ENCODE data around the gene KLK12. TPM values are rescaled to one million over a fixed set of nuclear protein-coding genes. Genes with fewer than 3 reads are reported as not detected.

Gene KLK12
- polyA plus RNA-seq, 1 donor (not counting 4 experiments of a cell fraction or from before 2014, with no cell fraction given) = not detected

GRCh38 chr19:51000981-51001380 is 33.8 kb downstream of the KLK12 start:
- H4K20me1 ChIP-seq (ENCODE audit: control insufficient read depth, extremely low read depth, insufficient read depth, low read length) = no peaks in the 10 kb centered on the region
- H3K9me3 ChIP-seq (ENCODE audit: control insufficient read depth, low read depth, low read length) = no peaks in the 10 kb centered on the region
- peaks cover 14% of the 10 kb centered on the region for H3K79me2 ChIP-seq (ENCODE audit: control insufficient read depth, insufficient read depth, low read length)
- H3K36me3 ChIP-seq (ENCODE audit: control insufficient read depth in 2 of 2, extremely low read depth in 1 of 2, insufficient read depth in 2 of 2, low read length in 2 of 2) = peaks cover 2 to 6% of the 10 kb centered on the region in 2 experiments
- peaks cover 35% of the 10 kb centered on the region for H3K4me1 ChIP-seq (ENCODE audit: control insufficient read depth, extremely low read depth, insufficient read depth, low read length)
- peak overlapping the region; percentile 86 for H3K9ac ChIP-seq (ENCODE audit: control insufficient read depth, extremely low read depth, insufficient read depth, low read length)
- H3K27me3 ChIP-seq (ENCODE audit: control insufficient read depth, extremely low read depth, insufficient read depth, low read length) = no peaks in the 10 kb centered on the region
- dilution Hi-C loops (cut with MboI; ENCODE audit: extremely low pct_ligation_motif_present, low sequenced_read_pairs) = no loop called here
- peak overlapping the region; percentile 83 for H3K4me2 ChIP-seq (ENCODE audit: control insufficient read depth, extremely low read depth, insufficient read depth, low read depth, low read length)
- no peaks in the 10 kb centered on the region for H3K9me1 ChIP-seq (ENCODE audit: control insufficient read depth, extremely low read depth, insufficient read depth, low read length)
- H3K4me3 ChIP-seq (ENCODE audit: control insufficient read depth in 2 of 3, extremely low read depth in 1 of 3, insufficient read depth in 2 of 3, low read depth in 1 of 3, low read length in 3 of 3) = peak overlapping the region; percentile 47 to 87 (median 85)
- peak overlapping the region; percentile 80 for H3K27ac ChIP-seq (ENCODE audit: control insufficient read depth, insufficient read depth, low read length)
- no peak for DNase-seq (ENCODE audit: low read depth, low spot score)
- TF ChIP-seq CTCF (optimal IDR thresholded peaks at IDR 0.05 in 1 of 3, IDR thresholded peaks at IDR 0.05 in 1 of 3, conservative IDR thresholded peaks at IDR 0.05 in 1 of 3; ENCODE audit: extremely low read depth in 1 of 3, insufficient read depth in 2 of 3, low read length in 3 of 3) (peak in 2 of 3 experiments; percentile 16 to 61), EZH2 (IDR thresholded peaks at IDR 0.05; ENCODE audit: low read length) (no peak)
- peak overlapping the region; percentile 60 for H2AFZ ChIP-seq (ENCODE audit: control insufficient read depth, low read length)
- peak; percentile 41 for FAIRE-seq

- H3K4me3 ChIP-seq (ENCODE audit: control insufficient read depth in 2 of 3, extremely low read depth in 1 of 3, insufficient read depth in 2 of 3, low read depth in 1 of 3, low read length in 3 of 3) = peak overlapping the region; percentile 47 to 87 (median 85)
- dilution Hi-C loops (cut with MboI; ENCODE audit: extremely low pct_ligation_motif_present, low sequenced_read_pairs) = no loop called here
- H2AFZ ChIP-seq (ENCODE audit: control insufficient read depth, low read length) = peak overlapping the region; percentile 60
- H3K9ac ChIP-seq (ENCODE audit: control insufficient read depth, extremely low read depth, insufficient read depth, low read length) = peak overlapping the region; percentile 86
- FAIRE-seq (peak; percentile 83), DNase-seq (ENCODE audit: low read depth, low spot score) (no peak)
- H3K9me1 ChIP-seq (ENCODE audit: control insufficient read depth, extremely low read depth, insufficient read depth, low read length) = no peaks in the 10 kb centered on the region
- H3K4me1 ChIP-seq (ENCODE audit: control insufficient read depth, extremely low read depth, insufficient read depth, low read length) = peaks cover 35% of the 10 kb centered on the region
- no peaks in the 10 kb centered on the region for H3K27me3 ChIP-seq (ENCODE audit: control insufficient read depth, extremely low read depth, insufficient read depth, low read length)
- no peaks in the 10 kb centered on the region for H3K9me3 ChIP-seq (ENCODE audit: control insufficient read depth, low read depth, low read length)
- H3K4me2 ChIP-seq (ENCODE audit: control insufficient read depth, extremely low read depth, insufficient read depth, low read depth, low read length) = peak overlapping the region; percentile 83
- TF ChIP-seq CTCF (optimal IDR thresholded peaks at IDR 0.05 in 1 of 3, IDR thresholded peaks at IDR 0.05 in 1 of 3, conservative IDR thresholded peaks at IDR 0.05 in 1 of 3; ENCODE audit: extremely low read depth in 1 of 3, insufficient read depth in 2 of 3, low read length in 3 of 3) (no peak), EZH2 (IDR thresholded peaks at IDR 0.05; ENCODE audit: low read length) (no peak)
- H3K27ac ChIP-seq (ENCODE audit: control insufficient read depth, insufficient read depth, low read length) = peak overlapping the region; percentile 80
- H3K36me3 ChIP-seq (ENCODE audit: control insufficient read depth in 2 of 2, extremely low read depth in 1 of 2, insufficient read depth in 2 of 2, low read length in 2 of 2) = peaks cover 2 to 6% of the 10 kb centered on the region in 2 experiments
- peaks cover 14% of the 10 kb centered on the region for H3K79me2 ChIP-seq (ENCODE audit: control insufficient read depth, insufficient read depth, low read length)
- H4K20me1 ChIP-seq (ENCODE audit: control insufficient read depth, extremely low read depth, insufficient read depth, low read length) = no peaks in the 10 kb centered on the region
These were observed 34.4 kb downstream of the KLK12 start for GRCh38 chr19:51000426-51000825.
